HG03432 (cell line): ENCODE results near the gene ARFGAP3.

Source experiments
- ATAC-seq: cut with Tn5 transposase; IDR thresholded peaks from one replicate; pipeline ENCODE4 v1.9.1; 2021; ENCODE audit warnings: mild to moderate bottlenecking, moderate library complexity; ENCODE audit not compliant: unreplicated experiment

The ARFGAP3 gene

DNA sequence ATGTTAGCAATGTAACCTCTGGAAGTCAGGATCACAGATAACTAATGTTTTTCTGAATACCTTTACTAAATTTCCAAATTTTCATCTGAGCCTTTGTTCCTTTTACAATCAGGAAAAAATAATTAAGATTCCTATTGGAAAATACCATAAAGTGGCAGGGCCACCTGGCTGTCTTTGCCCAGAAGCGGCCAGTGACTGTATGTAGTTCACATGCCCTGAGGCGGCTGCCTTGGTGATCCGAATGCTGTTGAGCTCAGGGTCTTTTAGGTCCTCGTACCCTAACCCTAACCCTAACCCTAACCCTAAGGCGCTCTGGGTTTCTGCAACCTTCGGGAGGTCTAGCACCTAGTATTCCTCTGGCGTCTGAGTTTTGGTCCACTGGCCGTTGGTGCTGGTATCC is 8.5 kb upstream of the ARFGAP3 start:
- no peak for ATAC-seq

DNA sequence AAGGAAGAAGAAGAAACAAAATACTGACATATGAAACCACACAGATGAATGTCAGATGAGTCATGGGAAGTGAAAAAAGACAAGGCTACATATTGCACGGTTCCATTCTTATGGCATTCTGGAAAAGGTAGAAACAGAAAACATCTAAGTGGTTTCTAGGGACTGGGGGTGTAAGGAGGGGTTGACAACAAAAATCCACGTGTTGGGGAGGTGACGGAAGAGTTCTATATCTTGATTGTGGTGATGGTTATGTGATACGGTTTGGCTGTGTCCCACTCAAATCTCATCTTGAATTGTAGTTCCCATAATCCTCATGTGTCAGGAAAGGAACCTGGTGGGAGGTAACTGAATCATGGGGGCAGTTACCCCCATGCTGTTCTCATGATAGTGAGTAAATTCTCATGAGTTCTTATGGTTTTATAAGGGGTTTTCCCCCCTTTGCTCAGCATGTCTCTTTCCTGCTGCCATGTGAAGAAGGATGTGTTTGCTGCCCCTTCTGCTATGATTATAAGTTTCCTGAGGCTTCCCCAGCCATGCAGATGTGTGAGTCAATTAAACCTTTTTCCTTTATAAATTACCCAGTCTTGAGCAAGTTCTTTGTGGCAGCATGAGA is 6.4 kb upstream of the ARFGAP3 start:
- no peak for ATAC-seq

DNA sequence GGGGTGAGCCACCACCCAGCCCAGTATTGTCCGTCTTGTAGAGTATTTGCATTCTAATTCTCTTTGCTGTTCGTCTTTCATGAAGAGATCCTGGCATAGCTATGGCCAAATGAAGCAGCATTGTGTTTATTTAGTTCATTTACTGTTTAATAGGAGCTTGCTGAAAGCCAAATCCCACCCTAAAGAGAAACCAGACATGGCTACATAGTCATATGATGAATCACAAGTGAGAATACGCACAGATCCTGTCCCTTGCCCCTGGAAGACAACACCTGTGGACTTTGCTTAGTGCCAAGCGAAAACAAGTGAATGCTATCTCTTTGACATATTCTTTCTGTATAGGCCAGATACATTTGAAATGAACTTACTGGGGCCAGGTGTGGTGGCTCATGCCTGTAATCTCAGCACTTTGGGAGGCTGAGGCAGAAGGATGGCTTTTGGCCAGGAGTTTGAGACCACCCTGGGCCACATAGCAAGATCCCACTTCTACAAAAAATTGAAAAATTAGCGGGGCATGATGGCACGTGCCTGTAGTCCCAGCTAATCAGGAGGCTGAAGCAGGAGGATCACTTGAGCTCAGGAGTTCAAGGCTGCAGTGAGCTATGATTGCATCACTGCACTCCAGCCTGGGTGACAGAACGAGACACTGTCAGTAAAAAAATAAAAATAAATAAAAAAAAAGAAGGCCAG is 5.1 kb upstream of the ARFGAP3 start:
- ATAC-seq, result no peak

DNA sequence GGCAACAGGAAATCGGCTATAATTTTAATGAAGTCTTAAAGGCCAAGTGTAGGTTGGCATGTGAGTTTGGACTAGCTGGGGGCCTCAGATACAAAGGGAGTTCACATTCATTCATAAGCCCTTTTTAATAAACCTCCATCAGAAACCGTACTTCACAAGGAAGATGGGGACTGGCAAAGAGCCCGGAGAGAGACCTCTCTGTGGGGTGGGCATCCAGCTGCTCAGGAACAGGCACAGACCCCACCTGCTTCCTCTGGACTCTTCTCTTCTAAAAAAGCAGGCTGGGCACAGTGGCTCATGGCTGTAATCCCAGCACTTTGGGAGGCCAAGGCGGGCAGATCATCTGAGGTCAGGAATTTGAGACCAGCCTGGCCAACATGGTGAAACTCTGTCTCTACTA is 3.9 kb upstream of the ARFGAP3 start:
- no peak for ATAC-seq

DNA sequence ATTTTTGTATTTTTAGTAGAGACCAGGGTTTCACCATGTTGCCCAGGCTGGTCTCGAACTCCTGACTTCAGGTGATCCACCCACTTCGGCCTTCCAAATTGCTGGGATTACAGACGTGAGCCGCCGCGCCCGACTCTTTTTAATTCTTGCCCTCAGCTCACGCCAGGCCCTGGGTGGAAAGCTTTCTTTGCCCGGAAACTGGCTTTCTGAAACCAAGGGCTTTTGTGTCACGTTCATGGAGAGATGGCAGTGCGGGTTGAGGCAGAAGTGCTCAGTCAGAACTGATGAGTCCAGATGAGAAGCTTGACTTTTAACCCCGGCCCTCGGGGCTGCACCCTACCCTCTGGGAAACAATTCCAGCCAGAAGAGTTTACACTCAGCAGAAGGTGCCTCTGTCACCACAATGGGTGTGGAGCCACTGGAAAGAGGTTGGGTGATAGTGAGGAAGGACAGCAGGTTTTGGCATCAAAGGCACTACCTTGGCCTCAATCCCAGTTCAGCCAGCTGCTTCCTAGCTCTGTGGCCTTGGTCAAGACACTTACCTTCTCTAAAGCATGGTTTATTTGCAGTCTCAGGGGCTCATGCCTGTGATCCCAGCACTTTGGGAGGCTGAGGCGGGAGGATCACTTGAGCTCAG is 890 bp upstream of the ARFGAP3 start:
- no peak for ATAC-seq

DNA sequence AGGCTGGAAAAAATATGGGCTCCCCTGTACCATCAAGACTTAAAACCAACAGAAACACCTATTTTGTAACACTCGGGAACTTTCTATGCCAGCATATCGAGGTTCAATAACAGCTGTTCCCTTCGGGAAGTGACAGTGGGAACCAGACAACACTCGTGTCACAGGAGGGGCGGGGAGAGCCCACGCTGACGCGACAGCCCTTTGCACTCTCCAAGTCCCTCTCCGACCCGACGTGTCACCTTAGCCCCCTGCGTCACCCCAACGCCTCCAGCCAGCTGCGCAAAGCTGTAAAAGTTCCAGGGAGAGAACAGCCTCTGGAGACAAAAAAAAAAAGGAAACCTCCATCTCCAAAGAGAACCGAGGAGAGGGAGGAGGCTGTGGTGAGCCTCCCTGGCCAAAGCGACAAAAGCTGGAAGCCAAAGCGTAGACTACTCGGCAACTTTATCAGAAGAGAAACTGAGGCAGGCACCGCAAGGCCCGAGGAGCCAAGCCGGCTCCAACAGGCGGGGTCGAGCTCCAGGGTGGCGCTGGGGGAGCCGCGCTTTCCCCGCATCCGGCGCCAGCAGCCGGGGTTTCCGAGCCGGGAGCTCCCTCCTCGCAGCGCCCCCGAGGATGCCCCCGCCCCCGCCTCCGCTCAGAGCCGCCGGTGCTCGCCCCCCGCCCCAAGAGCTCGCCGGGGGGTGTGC is 751 bp downstream of the ARFGAP3 start:
- peak; percentile 19 for ATAC-seq

DNA sequence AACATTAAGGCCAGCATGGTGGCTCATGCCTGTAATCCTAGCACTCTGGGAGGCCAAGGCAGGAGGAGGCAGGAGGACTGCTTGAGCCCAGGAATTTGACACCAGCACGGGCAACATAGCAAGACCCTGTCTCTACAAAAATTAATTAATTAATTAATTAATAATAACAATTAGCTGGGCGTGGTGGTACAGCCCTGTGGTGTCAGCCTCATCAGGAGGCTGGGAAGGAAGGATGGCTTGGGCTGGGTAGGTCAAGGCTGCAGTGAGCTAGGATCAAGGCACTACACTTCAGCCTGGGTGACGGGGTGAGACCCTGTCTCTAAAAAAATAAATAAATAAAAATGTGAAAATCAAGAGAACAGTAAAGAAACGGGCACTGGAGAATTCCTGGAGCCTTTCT is 1.4 kb downstream of the ARFGAP3 start:
- ATAC-seq, result no peak

DNA sequence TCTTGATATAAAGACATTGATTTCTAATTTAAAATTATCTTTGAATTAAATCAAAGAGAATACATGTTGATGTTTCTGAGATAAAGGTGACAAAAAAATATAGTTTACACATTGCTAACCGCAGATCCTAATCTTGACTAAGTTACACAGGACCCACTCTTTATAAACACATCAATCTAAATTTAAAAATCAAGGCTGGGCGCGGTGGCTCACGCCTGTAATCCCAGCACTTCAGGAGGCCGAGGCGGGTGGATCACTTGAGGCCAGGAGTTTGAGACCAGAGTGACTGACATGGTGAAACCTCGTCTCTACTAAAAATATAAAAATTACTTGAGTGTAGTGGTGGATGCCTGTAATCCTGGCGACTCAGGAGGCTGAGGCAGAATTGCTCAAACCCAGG is 1.9 kb downstream of the ARFGAP3 start:
- no peak for ATAC-seq

DNA sequence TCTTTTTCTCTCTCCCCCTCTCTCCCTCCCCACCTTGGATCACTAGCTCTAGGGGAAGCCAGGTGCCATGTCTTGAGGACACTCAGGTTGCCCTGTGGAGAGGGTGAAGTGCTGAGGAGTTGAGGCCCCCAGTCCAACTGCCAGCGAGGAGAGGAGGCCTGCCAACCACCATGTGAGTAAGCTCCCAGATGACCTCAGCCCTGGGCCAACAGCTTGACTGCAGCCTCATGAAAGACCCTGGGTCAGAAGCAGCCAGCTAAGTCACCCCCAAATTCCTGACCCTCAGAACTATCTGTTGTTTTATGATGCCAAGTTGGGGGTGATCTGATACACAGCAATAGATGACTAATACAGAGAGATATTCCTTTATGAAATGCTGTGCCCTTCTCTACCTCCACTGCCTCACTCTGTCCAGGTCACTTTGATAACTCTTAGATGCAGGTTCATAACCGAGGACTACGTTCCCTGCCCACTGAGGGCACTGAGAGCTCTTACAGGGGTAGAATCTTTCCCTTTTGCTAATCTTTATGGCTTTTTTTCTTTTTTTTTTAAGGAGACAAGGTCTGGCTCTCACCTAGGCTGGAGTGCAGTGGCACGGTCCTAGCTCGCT is 8.0 kb downstream of the ARFGAP3 start:
- no peak for ATAC-seq

DNA sequence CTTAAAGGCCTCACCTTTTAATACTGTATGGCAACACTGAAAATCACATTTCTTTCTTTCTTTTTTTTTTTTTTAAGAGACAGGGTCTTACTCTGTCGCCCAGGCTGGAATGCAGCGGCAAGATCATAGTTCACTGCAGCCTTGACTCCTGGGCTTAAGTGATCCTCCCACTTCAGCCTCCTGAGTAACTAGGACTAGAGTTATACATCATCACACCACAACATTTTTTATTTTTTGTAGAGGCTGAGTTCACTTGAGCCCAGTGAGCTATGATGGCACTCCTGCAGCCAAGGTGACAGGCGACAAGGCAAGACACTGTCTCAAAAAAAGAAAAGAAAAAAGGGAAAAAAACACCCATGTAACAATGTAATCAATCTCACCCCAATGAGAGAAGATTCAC is 10.0 kb downstream of the ARFGAP3 start:
- no peak for ATAC-seq

DNA sequence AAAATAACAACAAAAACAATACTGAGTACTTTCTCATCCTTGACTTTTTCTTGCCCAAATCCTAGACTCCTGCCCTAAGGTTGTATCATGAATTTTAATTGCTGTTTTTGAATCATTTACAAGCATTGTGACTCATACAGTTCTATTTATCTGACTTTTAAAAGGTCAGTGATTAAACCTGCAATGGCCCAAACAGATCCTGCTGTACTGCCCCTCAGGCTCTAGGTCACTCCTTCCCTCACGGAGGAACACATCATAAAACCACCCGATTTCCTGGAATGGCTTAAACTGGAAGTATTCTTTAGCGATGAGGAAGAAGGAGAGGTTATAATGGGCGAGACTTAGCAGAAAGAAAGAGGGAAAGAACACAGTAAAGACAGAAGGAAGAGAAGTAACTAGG is 12.3 kb downstream of the ARFGAP3 start:
- no peak for ATAC-seq

DNA sequence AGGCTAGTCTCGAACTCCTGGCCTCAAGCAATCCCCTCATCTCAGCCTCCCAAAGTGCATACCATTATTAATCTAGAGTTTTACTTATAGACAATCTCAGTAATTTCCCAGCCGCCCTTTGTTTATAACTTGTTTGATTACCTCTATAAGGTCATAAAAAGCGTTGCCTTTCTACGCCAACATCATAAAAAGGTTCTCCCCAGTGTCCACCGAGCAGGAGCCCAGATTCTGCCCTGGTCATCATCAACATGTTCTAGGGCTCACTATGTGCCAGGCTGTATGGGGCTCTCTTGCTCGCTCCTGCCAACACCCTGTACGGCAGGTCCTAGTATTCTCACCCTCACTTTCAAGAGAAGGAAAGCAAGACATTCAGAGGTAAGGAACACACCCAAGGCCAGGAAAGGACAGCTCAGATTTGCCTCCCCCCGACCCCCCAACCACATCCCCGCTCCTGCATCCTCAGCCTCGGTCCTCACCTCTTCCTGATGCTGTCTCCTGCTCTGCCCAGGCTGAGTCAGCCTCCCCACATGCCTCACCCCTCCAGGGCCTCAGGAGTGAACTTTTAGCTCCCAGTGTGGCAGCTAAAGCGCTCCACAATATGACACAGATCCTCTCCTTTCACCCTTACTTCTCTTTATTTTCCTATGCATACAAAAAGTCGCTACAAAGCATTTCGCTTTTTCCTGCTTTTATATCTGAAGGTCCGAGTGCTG is 14.3 kb downstream of the ARFGAP3 start:
- no peak for ATAC-seq

DNA sequence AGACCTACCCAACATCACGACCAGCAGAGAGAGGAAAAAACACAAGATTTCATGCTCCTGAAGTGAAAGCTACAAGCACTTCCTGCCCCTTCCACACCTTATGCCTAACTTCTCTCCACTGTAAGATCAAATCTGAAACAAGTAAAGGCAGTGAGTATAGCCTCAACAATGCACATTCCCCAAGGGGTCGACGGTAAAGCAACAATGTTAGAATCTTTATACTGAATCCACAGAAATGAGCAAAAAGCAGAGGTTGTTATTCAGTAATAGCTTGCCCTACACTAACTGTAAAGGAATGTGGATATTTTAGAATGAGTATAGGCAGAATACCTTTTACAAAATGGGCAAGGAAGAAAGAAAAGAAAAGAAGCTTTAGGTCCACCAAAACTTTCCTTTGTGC is 15.6 kb downstream of the ARFGAP3 start:
- ATAC-seq, result no peak

DNA sequence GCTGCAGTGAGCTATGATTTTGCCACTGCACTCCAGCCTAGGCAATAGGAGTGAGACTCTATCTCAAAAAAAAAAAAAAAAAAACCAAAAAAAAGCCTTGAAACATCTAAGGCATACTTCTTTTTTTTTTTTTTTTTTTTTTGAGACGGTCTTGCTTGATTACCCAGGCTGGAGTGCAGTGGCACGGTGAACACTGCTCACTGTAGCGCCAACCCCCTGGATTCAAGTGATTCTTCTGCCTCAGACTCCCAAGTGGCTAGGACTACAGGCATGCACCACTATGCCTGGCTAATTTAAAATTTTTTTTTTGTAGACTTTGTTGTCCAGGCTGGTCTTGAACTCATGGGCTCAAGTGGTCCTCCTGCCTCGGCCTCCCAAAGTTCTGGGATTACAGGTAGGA is 19.5 kb downstream of the ARFGAP3 start:
- ATAC-seq, result no peak

DNA sequence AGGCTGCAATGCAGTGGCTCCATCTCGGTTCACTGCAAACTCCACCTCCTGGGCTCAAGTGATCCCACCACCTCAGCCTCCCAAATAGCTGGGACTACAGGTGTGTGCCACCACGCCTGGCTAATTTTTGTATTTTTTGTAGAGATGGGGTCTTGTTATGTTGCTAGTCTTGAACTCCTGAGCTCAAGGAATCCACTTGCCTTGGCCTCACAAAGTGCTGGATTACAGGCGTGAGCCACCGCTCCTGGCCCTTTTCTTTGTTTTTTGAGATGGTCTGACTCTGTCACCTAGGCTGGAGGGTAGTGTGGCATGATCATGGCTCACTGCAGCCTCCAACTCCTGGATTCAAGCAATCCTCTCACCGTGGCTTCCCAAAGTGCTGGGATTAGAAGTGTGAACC is 21.0 kb downstream of the ARFGAP3 start:
- no peak for ATAC-seq

DNA sequence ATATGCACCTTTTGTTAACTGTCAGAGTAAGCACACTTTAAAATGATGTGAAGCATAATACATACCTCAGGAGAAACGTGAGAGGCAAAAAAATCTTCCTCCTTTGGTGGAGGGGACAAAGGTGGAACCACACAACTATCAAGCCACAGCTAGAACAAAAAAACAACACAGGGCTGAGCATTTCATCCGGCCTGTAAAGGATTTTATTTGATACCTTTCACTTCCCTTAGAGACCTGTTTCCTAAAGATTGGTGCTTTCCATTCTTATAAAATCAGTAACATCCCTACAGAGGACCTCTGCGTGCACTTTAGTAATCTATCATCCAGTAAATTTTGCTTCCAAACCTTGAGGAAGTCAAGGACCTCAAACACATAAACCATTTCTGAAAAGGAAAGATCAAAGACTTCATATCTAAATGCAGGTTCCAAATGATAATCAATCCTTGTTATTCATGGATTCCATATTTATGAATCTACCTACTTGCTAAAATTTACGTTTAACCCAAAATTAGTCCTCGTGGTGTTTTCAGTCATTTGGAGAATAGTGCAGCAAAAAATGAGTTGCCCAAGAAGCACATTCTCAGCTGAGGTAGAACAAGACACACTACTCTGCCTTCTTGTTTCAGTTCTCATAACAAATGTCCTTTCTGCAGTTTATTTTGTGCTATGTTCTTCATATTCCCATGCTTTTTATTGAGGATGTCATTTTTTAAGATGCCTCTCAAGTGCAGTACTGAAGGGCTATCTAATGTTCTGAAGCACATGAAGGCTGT is 22.7 kb downstream of the ARFGAP3 start:
- no peak for ATAC-seq

DNA sequence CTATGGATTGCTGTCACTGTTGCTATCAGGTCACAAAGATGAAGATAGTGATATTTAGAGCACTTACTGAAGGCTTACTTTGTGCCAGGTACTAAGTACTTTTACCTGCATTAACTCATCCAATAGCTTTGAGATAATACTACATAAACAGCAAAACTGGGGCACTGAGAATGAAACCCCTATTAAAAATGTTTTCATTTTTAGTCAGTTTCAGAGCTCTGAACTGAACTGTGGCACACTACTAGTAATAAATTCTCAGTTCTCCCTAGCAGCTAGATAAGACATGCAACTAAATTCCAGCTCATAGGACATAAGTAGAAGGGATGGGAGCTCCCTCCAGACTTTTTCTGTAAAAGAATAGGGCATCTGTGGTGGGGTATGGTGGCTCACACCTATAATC is 24.0 kb downstream of the ARFGAP3 start:
- ATAC-seq, result no peak

DNA sequence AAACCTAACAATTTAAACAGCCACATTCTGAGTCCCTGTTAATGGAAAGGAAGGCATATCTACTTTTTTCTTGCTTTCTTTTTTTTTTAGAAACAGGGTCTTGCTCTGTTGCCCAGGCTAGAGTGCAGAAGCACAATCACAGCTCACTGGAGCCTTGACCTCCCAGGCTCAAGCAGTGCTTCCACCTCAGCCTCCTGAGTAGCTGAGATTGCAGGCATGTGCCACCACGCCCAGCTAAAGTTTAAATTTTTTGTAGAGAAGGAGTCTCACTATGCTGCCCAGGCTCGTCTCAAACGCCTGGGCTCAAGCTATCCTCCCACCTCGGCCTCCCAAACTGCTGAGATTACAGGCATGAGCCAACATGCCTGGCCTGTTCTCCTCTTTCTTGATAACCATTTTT is 25.4 kb downstream of the ARFGAP3 start:
- no peak for ATAC-seq

DNA sequence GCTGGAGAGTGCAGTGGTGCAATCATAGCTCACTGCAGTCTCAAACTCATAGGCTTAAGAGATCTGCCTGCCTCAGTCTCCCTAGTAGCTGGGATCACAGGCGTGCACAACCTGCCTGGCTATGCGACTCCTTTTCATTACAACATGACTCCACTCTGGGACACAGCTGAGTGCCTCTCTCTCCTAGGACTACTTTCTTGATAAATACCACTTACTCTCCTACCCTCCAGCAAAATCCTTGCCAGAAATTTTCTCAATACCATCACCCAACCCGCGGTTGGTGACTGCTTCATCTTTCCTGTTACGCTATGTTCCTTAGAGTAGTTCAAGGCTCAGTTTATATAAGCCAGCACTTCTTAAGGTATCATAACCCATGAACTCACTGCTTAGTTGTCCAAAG is 26.9 kb downstream of the ARFGAP3 start:
- ATAC-seq, result no peak

DNA sequence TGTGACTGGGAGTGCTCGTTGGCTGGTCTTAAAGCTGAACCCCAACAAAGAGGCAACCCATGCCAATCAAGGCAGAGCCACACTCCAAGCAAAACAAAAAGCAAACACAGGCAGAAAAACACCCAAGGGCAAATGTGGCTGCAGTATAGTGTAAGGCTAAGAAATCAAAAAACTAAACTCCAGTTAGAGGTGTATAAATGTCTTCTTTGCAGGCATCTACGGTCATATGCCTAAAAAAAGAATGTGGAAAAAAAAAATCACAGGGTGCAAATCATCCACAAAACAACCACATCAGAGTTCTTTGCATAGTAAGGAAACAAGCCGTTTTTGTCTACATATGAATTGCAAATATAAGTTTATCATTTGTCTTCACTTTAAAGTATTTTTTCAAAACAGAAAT is 27.8 kb downstream of the ARFGAP3 start:
- no peak for ATAC-seq
